Measurements from ENCODE around the gene PAQR6.

DNA sequence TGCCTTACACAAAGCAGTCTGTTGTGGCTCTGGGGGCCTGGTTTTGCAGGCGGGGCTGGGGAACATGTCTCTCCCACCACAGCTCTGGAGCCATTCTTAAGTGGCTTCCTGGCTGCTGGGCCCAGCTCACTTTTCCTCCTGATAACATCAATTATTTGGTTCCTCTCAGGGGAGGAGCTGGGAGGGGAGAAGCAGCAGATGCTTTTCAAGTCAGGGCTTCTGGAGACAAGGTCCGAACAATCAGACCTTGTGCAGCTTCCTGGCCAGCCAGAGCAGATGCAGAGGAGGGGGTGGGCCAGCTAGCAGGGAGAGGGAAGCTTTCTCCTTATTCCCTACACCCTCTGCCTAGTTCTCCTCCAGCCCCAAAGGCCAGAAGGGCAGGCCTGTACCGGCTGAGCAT, 3.7 kb upstream of the PAQR6 start:
- TF ChIP-seq RXRA (IDR thresholded peaks at IDR 0.05) (no peak), CTCF (IDR thresholded peaks at IDR 0.05; ENCODE audit: low read depth, low read length, missing input control) (no peak), MAX (IDR thresholded peaks at IDR 0.05) (no peak), TAF1 (conservative IDR thresholded peaks at IDR 0.05) (no peak), ZBTB33 (IDR thresholded peaks at IDR 0.05) (no peak), EGR1 (IDR thresholded peaks at IDR 0.05; ENCODE audit: low read depth in 2 of 2) (no peak), ATF3 (IDR thresholded peaks at IDR 0.05) (no peak), HNF4G (IDR thresholded peaks at IDR 0.05) (no peak), SP1 (IDR thresholded peaks at IDR 0.05) (no peak), JUND (IDR thresholded peaks at IDR 0.05) (no peak), RAD21 (IDR thresholded peaks at IDR 0.05) (no peak)

All from liver (tissue), 3 donors.